ENCODE data around the gene BRSK1.

BRSK1 gene

DNA sequence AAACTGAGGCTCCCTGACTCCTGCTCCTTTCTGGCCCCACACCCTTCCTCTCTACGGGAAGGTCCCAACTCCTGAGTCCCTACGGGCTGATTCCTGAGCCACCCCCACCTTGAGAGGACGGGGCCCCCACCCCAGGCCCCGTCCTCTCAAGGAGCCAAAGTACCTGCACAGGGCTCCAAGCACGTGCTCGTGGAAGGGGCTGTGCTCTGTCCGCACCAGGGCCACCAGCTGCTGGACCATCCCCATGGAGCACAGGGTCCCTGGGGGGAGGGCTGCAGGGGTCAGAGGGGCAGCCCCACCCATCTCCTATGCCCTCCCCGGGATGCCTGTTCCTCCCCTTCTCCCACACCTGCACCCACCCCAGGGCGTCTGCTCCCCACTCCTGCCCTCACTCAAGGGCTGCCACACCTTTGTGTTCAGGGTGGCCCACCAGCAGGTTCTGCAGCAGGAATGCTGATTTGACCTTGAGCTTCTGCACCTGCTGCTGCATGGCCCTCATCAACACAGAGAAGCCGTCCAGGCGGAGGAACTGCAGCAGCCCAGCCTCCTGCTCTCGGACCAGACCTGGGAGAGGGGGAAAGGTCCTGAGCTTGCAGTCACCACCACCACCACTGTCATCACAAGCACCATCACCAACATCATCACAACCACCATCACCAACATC lies 17.9 kb upstream of the BRSK1 start:
- peaks cover under 1 to 5% (median 2%) of the 10 kb centered on the region in 10 experiments; a peak in 16 of 20 replicates for H3K4me1 ChIP-seq
- peaks cover 0 to 4% (median 0%) of the 10 kb centered on the region in 11 experiments; a peak in 3 of 22 replicates for H4K20me1 ChIP-seq
- no peak overlapping the region for H3K4me3 ChIP-seq
- TF ChIP-seq Cebpa-rat (IDR thresholded peaks at IDR 0.05), result no peak
- no peaks in the 10 kb centered on the region for H3K27me3 ChIP-seq
- peaks cover 12 to 20% (median 17%) of the 10 kb centered on the region in 11 experiments; a peak in 21 of 22 replicates for H3K9me3 ChIP-seq (replicated peaks in 1 of 11)
- no peak overlapping the region for H3K27ac ChIP-seq
- H3K4me2 ChIP-seq, result no peak overlapping the region
- H3K36me3 ChIP-seq, result peaks cover 22 to 54% (median 41%) of the 10 kb centered on the region in 11 experiments
- no peak overlapping the region for H3K9ac ChIP-seq

DNA sequence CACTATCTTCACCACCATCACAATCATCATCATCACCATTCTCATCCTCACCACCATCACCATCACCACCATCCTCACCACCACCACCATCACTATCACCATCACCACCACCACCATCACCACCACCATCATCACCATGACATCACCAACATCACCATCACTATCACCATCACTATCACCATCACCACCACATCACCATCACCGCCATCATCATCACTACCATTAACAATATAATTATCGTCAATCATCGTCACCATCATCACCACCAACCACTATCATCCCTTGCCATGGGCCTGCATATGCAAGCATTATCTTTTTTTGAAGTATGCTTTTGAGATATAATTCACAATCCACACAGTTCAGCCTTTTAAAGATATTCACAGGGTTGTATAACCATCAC lies 17.4 kb upstream of the BRSK1 start:
- H3K9ac ChIP-seq, result no peak overlapping the region
- peaks cover 12 to 20% (median 17%) of the 10 kb centered on the region in 11 experiments; a peak in 21 of 22 replicates for H3K9me3 ChIP-seq (replicated peaks in 1 of 11)
- H3K4me3 ChIP-seq, result no peak overlapping the region
- peaks cover 0 to 4% (median 0%) of the 10 kb centered on the region in 11 experiments; a peak in 3 of 22 replicates for H4K20me1 ChIP-seq
- TF ChIP-seq Cebpa-rat (IDR thresholded peaks at IDR 0.05), result no peak
- no peaks in the 10 kb centered on the region for H3K27me3 ChIP-seq
- H3K36me3 ChIP-seq, result peaks cover 22 to 60% (median 45%) of the 10 kb centered on the region in 11 experiments
- no peak overlapping the region for H3K4me2 ChIP-seq
- H3K27ac ChIP-seq, result no peak overlapping the region
- H3K4me1 ChIP-seq, result no peaks in the 10 kb centered on the region

- Histone ChIP-seq H3K9me3 (replicated peaks in 1 of 11) (peaks cover 12 to 20% (median 17%) of the 10 kb centered on the region in 11 experiments; a peak in 21 of 22 replicates), H4K20me1 (peaks cover 0 to 4% (median 0%) of the 10 kb centered on the region in 11 experiments; a peak in 3 of 22 replicates), H3K4me2 (no peak overlapping the region), H3K27ac (no peak overlapping the region), H3K36me3 (peaks cover 20 to 64% (median 50%) of the 10 kb centered on the region in 11 experiments), H3K4me3 (no peak overlapping the region), H3K4me1 (no peaks in the 10 kb centered on the region), H3K27me3 (no peaks in the 10 kb centered on the region), H3K9ac (no peak overlapping the region)
- TF ChIP-seq Cebpa-rat (IDR thresholded peaks at IDR 0.05), result no peak
Measured at GRCh38 chr19:55266840-55267239, 17.0 kb upstream of the BRSK1 start.

- Histone ChIP-seq H3K27ac (no peak overlapping the region), H3K4me2 (no peak overlapping the region), H3K4me3 (no peak overlapping the region), H3K9me3 (replicated peaks in 1 of 11) (peaks cover 12 to 20% (median 17%) of the 10 kb centered on the region in 11 experiments; a peak in 21 of 22 replicates), H3K27me3 (no peaks in the 10 kb centered on the region), H3K9ac (no peak overlapping the region), H3K4me1 (no peaks in the 10 kb centered on the region), H3K36me3 (peaks cover 28 to 77% (median 66%) of the 10 kb centered on the region in 11 experiments), H4K20me1 (peaks cover 0 to 4% (median 0%) of the 10 kb centered on the region in 11 experiments; a peak in 3 of 22 replicates)
- TF ChIP-seq Cebpa-rat (IDR thresholded peaks at IDR 0.05), result no peak
Measured at GRCh38 chr19:55269299-55269698, 14.5 kb upstream of the BRSK1 start.

GRCh38 chr19:55270172-55270942 lies 13.4 kb upstream of the BRSK1 start:
- Histone ChIP-seq H3K4me1 (peaks cover 0 to 4% (median 0%) of the 10 kb centered on the region in 10 experiments; a peak in 1 of 20 replicates), H3K4me2 (no peak overlapping the region), H3K4me3 (no peak overlapping the region), H3K36me3 (peaks cover 28 to 84% (median 72%) of the 10 kb centered on the region in 11 experiments), H3K27ac (no peak overlapping the region), H3K9ac (no peak overlapping the region), H3K9me3 (replicated peaks in 1 of 11) (peaks cover 12 to 20% (median 17%) of the 10 kb centered on the region in 11 experiments; a peak in 21 of 22 replicates), H4K20me1 (peaks cover 0 to 4% (median 0%) of the 10 kb centered on the region in 11 experiments; a peak in 3 of 22 replicates), H3K27me3 (no peaks in the 10 kb centered on the region)
- TF ChIP-seq Cebpa-rat (IDR thresholded peaks at IDR 0.05), result no peak

GRCh38 chr19:55272142-55272541 lies 11.7 kb upstream of the BRSK1 start:
- Histone ChIP-seq H3K27ac (no peak overlapping the region), H3K4me3 (no peak overlapping the region), H3K4me1 (peaks cover 14 to 18% (median 15%) of the 10 kb centered on the region in 10 experiments), H3K36me3 (peaks cover 28 to 84% (median 68%) of the 10 kb centered on the region in 11 experiments), H3K9ac (no peak overlapping the region), H3K27me3 (no peaks in the 10 kb centered on the region), H3K9me3 (replicated peaks in 1 of 11) (peaks cover 6 to 10% (median 7%) of the 10 kb centered on the region in 11 experiments; a peak in 21 of 22 replicates), H3K4me2 (no peak overlapping the region), H4K20me1 (peaks cover 0 to 4% (median 0%) of the 10 kb centered on the region in 11 experiments; a peak in 1 of 22 replicates)
- no peak for TF ChIP-seq Cebpa-rat (IDR thresholded peaks at IDR 0.05)

DNA sequence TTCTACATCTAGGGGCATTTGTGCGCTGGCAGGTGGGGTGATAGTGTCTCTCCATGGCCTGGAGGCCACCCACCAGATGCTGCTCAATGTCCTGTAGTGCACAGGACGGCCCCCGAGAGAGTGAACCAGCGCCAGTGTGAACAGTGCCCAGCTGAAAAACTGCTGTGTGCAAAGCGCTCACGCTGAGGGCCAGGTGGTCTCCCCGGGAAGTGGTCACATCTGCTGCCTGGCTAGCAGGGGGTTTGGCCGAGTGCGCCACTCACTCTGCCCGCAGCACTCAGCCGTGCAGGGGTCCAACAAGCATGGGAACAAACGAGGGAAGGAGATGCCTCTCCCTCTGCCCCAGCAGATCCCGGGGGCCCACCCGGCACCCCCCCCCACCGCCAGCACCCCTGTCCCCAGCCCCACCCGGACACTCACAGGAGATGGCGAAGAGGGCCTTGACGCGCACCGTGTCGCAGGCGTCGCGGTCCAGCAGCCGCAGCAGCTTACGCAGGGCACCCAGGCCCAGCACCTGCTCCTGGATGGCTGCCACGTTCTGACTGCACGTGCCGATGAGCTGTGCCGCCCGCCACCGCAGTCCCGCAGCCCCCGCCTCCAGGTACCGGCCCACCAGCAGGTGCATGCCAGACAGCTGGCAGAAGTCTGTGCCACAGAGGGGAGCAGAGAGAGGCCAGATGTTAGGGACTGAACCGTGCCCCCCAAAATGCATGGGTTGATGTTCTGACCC lies 9.7 kb upstream of the BRSK1 start:
- H3K4me2 ChIP-seq, result no peak overlapping the region
- H3K27me3 ChIP-seq, result no peaks in the 10 kb centered on the region
- peaks cover 26 to 80% (median 61%) of the 10 kb centered on the region in 11 experiments for H3K36me3 ChIP-seq
- H3K27ac ChIP-seq, result no peak overlapping the region
- no peaks in the 10 kb centered on the region for H3K9me3 ChIP-seq (replicated peaks in 1 of 11)
- H3K4me3 ChIP-seq, result no peak overlapping the region
- H3K9ac ChIP-seq, result 0 out of 22 replicates have a peak overlapping the region, but pooled peaks of 1 of the 11 experiments have one; percentile 29
- no peak for TF ChIP-seq Cebpa-rat (IDR thresholded peaks at IDR 0.05)
- peaks cover 0 to 6% (median 0%) of the 10 kb centered on the region in 11 experiments; a peak in 1 of 22 replicates for H4K20me1 ChIP-seq
- peaks cover 20 to 34% (median 25%) of the 10 kb centered on the region in 10 experiments for H3K4me1 ChIP-seq
